Measurements from ENCODE around the gene SOWAHA. TPM values are rescaled to one million over a fixed set of nuclear protein-coding genes. Genes with fewer than 3 reads are reported as not detected.

The SOWAHA gene
- total and polyA plus RNA-seq, 10 of the 15 experiments (the other 5 are each of a cell fraction or from before 2014, with no cell fraction given) = 0.02 to 0.37 (median 0.05) TPM; not detected in 4

GRCh38 chr5:132840896-132841295 lies 27.8 kb downstream of the SOWAHA start (continued):
- TF ChIP-seq BCLAF1 (IDR thresholded peaks at IDR 0.05) = no peak

- intact Hi-C loops (cut with micrococcal nuclease; ENCODE audit: unreplicated experiment) = no loop called here
- Histone ChIP-seq H3K9ac (ENCODE audit: control insufficient read depth, insufficient read depth, low read length) (no peak overlapping the region), H3K4me3 (no peak overlapping the region), H3K27ac (ENCODE audit: control insufficient read depth, insufficient read depth) (no peak overlapping the region), H3K4me1 (ENCODE audit: control insufficient read depth, insufficient read depth, low read length) (no peaks in the 10 kb centered on the region), H3K9me3 (replicated peaks; ENCODE audit: control insufficient read depth, insufficient read depth, low read length) (no peaks in the 10 kb centered on the region), H2AFZ (ENCODE audit: control insufficient read depth, low read depth, low read length) (no peak overlapping the region), H3K36me3 (ENCODE audit: control insufficient read depth in 2 of 2, insufficient read depth in 2 of 2, low read length in 1 of 2) (no peaks in the 10 kb centered on the region), H3K27me3 (replicated peaks in 1 of 2; ENCODE audit: control insufficient read depth in 2 of 2, insufficient read depth in 2 of 2, low read length in 1 of 2) (no peaks in the 10 kb centered on the region), H4K20me1 (ENCODE audit: control insufficient read depth, insufficient read depth) (no peaks in the 10 kb centered on the region), H3K4me2 (ENCODE audit: control insufficient read depth, insufficient read depth) (no peak overlapping the region), H3K79me2 (ENCODE audit: control insufficient read depth, insufficient read depth, low read length) (no peaks in the 10 kb centered on the region)
- DNase-seq (ENCODE audit: low read depth, low spot score) (no peak), ATAC-seq (no peak), FAIRE-seq (no peak)
- POLR2A ChIA-PET = interaction anchor here (0.6 kb wide), 1 partner anchor 263 kb away, joined by 3 read pairs; no protein-coding TSS in a partner anchor
- CTCF ChIA-PET = interaction anchor here (0.7 kb wide), 1 partner anchor 1567 kb away, joined by 3 read pairs; no protein-coding TSS in a partner anchor
- RAD21 ChIA-PET (ENCODE audit: unreplicated experiment) = interaction anchor here (1.5 kb wide), 1 partner anchor 22 kb away, joined by 3 read pairs; no protein-coding TSS in a partner anchor
- WGBS (ENCODE audit: insufficient coverage, insufficient replicate concordance, low lambda C conversion rate, missing lambda C conversion rate) = 79% methylated on average over 4 of the region's 4 CpGs
- no TSS peak for BruUV-seq (replicated peaks)
- in situ Hi-C loops (cut with MboI) = no loop called here
- SMC1A ChIA-PET (ENCODE audit: uncharacterized antibody, unreplicated experiment) = interaction anchor here (1.0 kb wide), 1 partner anchor 202 kb away, joined by 4 read pairs; no protein-coding TSS in a partner anchor
- no peak for TF ChIP-seq SMAD5 (IDR thresholded peaks at IDR 0.05; ENCODE audit: low read depth)
- TF ChIP-seq HDAC2 (IDR thresholded peaks at IDR 0.05) = no peak
- no peak for TF ChIP-seq E2F4 (IDR thresholded peaks at IDR 0.05; ENCODE audit: low read depth, low read length)
- no peak for TF ChIP-seq REST (IDR thresholded peaks at IDR 0.05; ENCODE audit: low read depth, low read length)
- no peak for TF ChIP-seq RFX5 (IDR thresholded peaks at IDR 0.05; ENCODE audit: low read depth, low read length)
- TF ChIP-seq ZBTB11 (CRISPR knock-in tag; IDR thresholded peaks at IDR 0.05) = no peak
- no peak for TF ChIP-seq POLR2AphosphoS2 (IDR thresholded peaks at IDR 0.05; ENCODE audit: low read depth, low read length)
- TF ChIP-seq PKNOX1 (IDR thresholded peaks at IDR 0.05) = no peak
Measured at GRCh38 chr5:132841305-132841704, 28.2 kb downstream of the SOWAHA start.

Measured in GM12878 (cell line).